ENCODE data around the gene ZNF814. TPM values are rescaled to one million over a fixed set of nuclear protein-coding genes. Genes with fewer than 3 reads are reported as not detected.
"Not testable (repeated sequence)": the region's sequence is repeated elsewhere in the genome, so short reads cannot be mapped to it uniquely, and the experiment has no call there.

ZNF814 gene
- total and polyA plus RNA-seq, 4 experiments from 2014 or later: 9.3 to 35.3 (median 26.2) TPM

GRCh38 chr19:57854117-57854516 is 34.7 kb downstream of the ZNF814 start:
- H3K9me3 ChIP-seq (ENCODE audit: control insufficient read depth in 1 of 2, low read length in 2 of 2); H3K27me3 Mint-ChIP-seq; H3K27ac ChIP-seq (ENCODE audit: low read depth, low read length); H3K27ac Mint-ChIP-seq; POLR2A ChIA-PET (ENCODE audit: partially characterized antibody); H3K27me3 ChIP-seq (ENCODE audit: insufficient read depth, low read length); intact Hi-C loops (cut with micrococcal nuclease); CTCF ChIA-PET (ENCODE audit: partially characterized antibody); DNase-seq; H3K4me3 ChIP-seq (ENCODE audit: low read length in 2 of 2): not testable (repeated sequence)
- Mint-ChIP-seq H3K36me3 (peaks cover 64 to 71% of the 10 kb centered on the region in 2 donors), H3K4me1 (peaks cover 18 to 40% (median 31%) of the 10 kb centered on the region in 4 donors), H3K4me3 (peak overlapping the region in 1 of 8 donors; percentile 9), H3K9me3 (peaks cover 0 to 43% (median 27%) of the 10 kb centered on the region in 8 donors)
- Histone ChIP-seq H3K36me3 (ENCODE audit: insufficient read depth, low read length) (peaks cover 39% of the 10 kb centered on the region), H3K4me1 (ENCODE audit: insufficient read depth, low read length) (peaks cover 18% of the 10 kb centered on the region)

GRCh38 chr19:57851812-57852603 is 36.8 kb downstream of the ZNF814 start:
- Mint-ChIP-seq H3K9me3 (peaks cover 0 to 29% (median 20%) of the 10 kb centered on the region in 8 donors), H3K36me3 (peaks cover 49 to 57% of the 10 kb centered on the region in 2 donors), H3K27ac (peak overlapping the region in 5 of 7 donors; percentile 13 to 98 (median 65)), H3K4me3 (peak overlapping the region in 4 of 8 donors; percentile 17 to 49 (median 33)), H3K4me1 (peaks cover 18 to 42% (median 30%) of the 10 kb centered on the region in 4 donors)
- CTCF ChIA-PET (ENCODE audit: partially characterized antibody); H3K4me3 ChIP-seq (ENCODE audit: low read length in 2 of 2); H3K27me3 Mint-ChIP-seq; POLR2A ChIA-PET (ENCODE audit: partially characterized antibody); DNase-seq; H3K9me3 ChIP-seq (ENCODE audit: control insufficient read depth in 1 of 2, low read length in 2 of 2); intact Hi-C loops (cut with micrococcal nuclease); H3K27me3 ChIP-seq (ENCODE audit: insufficient read depth, low read length); H3K27ac ChIP-seq (ENCODE audit: low read depth, low read length): not testable (repeated sequence)
- Histone ChIP-seq H3K4me1 (ENCODE audit: insufficient read depth, low read length) (peaks cover 20% of the 10 kb centered on the region), H3K36me3 (ENCODE audit: insufficient read depth, low read length) (peaks cover 28% of the 10 kb centered on the region)

DNA sequence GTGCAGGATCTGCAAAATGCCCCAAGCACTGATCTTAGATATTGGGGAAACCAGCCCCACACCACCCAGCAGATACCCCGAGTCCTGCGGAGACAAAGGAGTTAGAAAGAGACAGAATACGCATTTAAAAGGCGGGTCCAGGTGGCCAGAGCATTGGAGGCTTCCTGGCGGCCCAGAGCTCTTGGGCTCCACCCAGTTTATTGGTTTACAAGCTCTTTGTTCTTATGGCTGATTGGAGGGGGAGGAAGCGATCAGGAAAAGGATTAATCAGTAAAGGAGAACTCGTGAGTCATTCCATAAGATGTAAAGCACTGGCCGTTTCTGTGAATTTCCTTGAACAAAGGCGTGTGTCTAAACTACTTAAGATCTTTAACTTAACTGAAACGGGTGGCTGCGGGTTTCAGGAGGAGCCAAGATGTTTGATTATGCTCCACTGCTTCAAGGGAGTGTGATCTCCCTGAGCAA is 38.3 kb downstream of the ZNF814 start:
- POLR2A ChIA-PET (ENCODE audit: partially characterized antibody): interaction anchor here (1.1 to 2.0 kb wide), 7 partner anchors 31 to 152 kb away, joined by 3 to 10 read pairs (median 5); partner anchors contain the start of genes ZNF417, ZNF552, ZNF586 and ZNF606
- Mint-ChIP-seq H3K27ac (peak overlapping the region; percentile 94 to 98 (median 97)), H3K9me3 (peaks cover 2 to 15% (median 10%) of the 10 kb centered on the region in 8 donors), H3K36me3 (peaks cover 34 to 47% of the 10 kb centered on the region in 2 donors), H3K4me1 (peaks cover 19 to 46% (median 30%) of the 10 kb centered on the region in 4 donors), H3K27me3 (no peaks in the 10 kb centered on the region), H3K4me3 (peak overlapping the region; percentile 90 to 96 (median 96))
- no peaks in the 10 kb centered on the region for H3K9me3 ChIP-seq (ENCODE audit: control insufficient read depth in 1 of 2, low read length in 2 of 2)
- H3K4me3 ChIP-seq (ENCODE audit: low read length in 2 of 2): peak overlapping the region; percentile 62 to 91
- H3K36me3 ChIP-seq (ENCODE audit: insufficient read depth, low read length): peaks cover 15% of the 10 kb centered on the region
- peak overlapping the region; percentile 84 for H3K27ac ChIP-seq (ENCODE audit: low read depth, low read length)
- no peaks in the 10 kb centered on the region for H3K27me3 ChIP-seq (ENCODE audit: insufficient read depth, low read length)
- DNase-seq: no peak
- CTCF ChIA-PET (ENCODE audit: partially characterized antibody): interaction anchor here (0.6 kb wide), 1 partner anchor 674 kb away, joined by 3 read pairs; no protein-coding TSS in a partner anchor
- intact Hi-C loops (cut with micrococcal nuclease): no loop called here
- H3K4me1 ChIP-seq (ENCODE audit: insufficient read depth, low read length): peaks cover 20% of the 10 kb centered on the region

GRCh38 chr19:57849666-57850473 is 39.0 kb downstream of the ZNF814 start, which contains the start of gene ZNF587:
Gene ZNF587, plus strand, starts transcription at chr19:57849859. Its CDS starts 180 bp downstream, at chr19:57850039.
- Mint-ChIP-seq H3K27ac (peak within 1 kb of the TSS; percentile 94 to 98 (median 97)), H3K4me3 (peak within 1 kb of the TSS; percentile 90 to 96 (median 96)), H3K9me3 (peaks cover 2 to 11% (median 8%) of the 10 kb centered on the region in 8 donors), H3K36me3 (peaks cover 32 to 48% of the 10 kb centered on the region in 2 donors), H3K4me1 (peaks cover 19 to 46% (median 30%) of the 10 kb centered on the region in 4 donors)
- peak within 1 kb of the TSS; percentile 84 for H3K27ac ChIP-seq (ENCODE audit: low read depth, low read length)
- H3K27me3 ChIP-seq (ENCODE audit: insufficient read depth, low read length); intact Hi-C loops (cut with micrococcal nuclease); H3K9me3 ChIP-seq (ENCODE audit: control insufficient read depth in 1 of 2, low read length in 2 of 2); CTCF ChIA-PET (ENCODE audit: partially characterized antibody); H3K27me3 Mint-ChIP-seq: not testable (repeated sequence)
- DNase-seq: peak; percentile 80 to 94 (median 85)
- H3K4me3 ChIP-seq (ENCODE audit: low read length in 2 of 2): peak within 1 kb of the TSS; percentile 62 to 91
- H3K4me1 ChIP-seq (ENCODE audit: insufficient read depth, low read length): peaks cover 20% of the 10 kb centered on the region
- peaks cover 10% of the 10 kb centered on the region for H3K36me3 ChIP-seq (ENCODE audit: insufficient read depth, low read length)
- POLR2A ChIA-PET (ENCODE audit: partially characterized antibody): interaction anchor here (0.6 to 2.0 kb wide), 14 partner anchors 30 to 694 kb away, joined by 3 to 10 read pairs (median 4); partner anchors contain the start of genes RPS5, TRIM28, ZNF417 and ZNF551

DNA sequence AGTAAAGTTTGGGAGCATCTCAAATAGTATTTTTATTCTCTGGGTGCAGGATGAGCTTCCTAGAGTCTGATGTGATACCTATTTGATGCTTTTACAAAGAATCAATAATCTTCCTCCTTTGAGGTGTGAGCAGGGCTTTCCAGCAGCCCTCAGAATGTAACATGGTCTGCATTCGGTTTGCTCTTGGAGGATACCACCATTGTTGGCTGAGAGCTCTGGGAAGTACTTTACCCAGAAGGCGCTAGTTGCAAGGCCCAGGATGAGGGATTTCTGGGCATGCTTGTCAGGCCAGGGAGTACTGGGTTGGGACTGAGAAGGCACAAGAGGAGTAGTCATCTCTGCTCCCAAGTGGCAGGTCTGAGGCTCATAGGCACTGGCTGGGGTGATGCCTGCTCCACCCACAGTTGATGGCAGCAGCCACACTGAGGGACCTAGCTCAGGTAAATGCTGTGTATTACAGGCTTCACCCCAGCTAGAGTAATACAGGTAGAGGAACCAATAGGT is 39.6 kb downstream of the ZNF814 start:
- Histone ChIP-seq H3K27ac (ENCODE audit: low read depth, low read length) (peak overlapping the region; percentile 84), H3K4me1 (ENCODE audit: insufficient read depth, low read length) (peaks cover 20% of the 10 kb centered on the region), H3K4me3 (ENCODE audit: low read length in 2 of 2) (peak overlapping the region in 1 of 2 donors; percentile 62)
- peaks cover 32 to 46% of the 10 kb centered on the region in 2 donors for H3K36me3 Mint-ChIP-seq
- H3K9me3 Mint-ChIP-seq: peaks cover 2 to 11% (median 8%) of the 10 kb centered on the region in 8 donors
- peak overlapping the region; percentile 94 to 98 (median 97) for H3K27ac Mint-ChIP-seq
- peaks cover 19 to 46% (median 30%) of the 10 kb centered on the region in 4 donors for H3K4me1 Mint-ChIP-seq
- H3K27me3 Mint-ChIP-seq; DNase-seq; H3K36me3 ChIP-seq (ENCODE audit: insufficient read depth, low read length); H3K9me3 ChIP-seq (ENCODE audit: control insufficient read depth in 1 of 2, low read length in 2 of 2); CTCF ChIA-PET (ENCODE audit: partially characterized antibody); intact Hi-C loops (cut with micrococcal nuclease); H3K27me3 ChIP-seq (ENCODE audit: insufficient read depth, low read length): not testable (repeated sequence)
- peak overlapping the region; percentile 90 to 96 (median 96) for H3K4me3 Mint-ChIP-seq
- POLR2A ChIA-PET (ENCODE audit: partially characterized antibody): interaction anchor here (0.6 to 2.0 kb wide), 13 partner anchors 30 to 695 kb away, joined by 3 to 10 read pairs (median 4); partner anchors contain the start of genes RPS5, TRIM28, ZNF417 and ZNF551

- H3K4me3 Mint-ChIP-seq; H3K4me3 ChIP-seq (ENCODE audit: low read length in 2 of 2); H3K36me3 ChIP-seq (ENCODE audit: insufficient read depth, low read length); H3K9me3 Mint-ChIP-seq; H3K27me3 ChIP-seq (ENCODE audit: insufficient read depth, low read length); DNase-seq; H3K9me3 ChIP-seq (ENCODE audit: control insufficient read depth in 1 of 2, low read length in 2 of 2); intact Hi-C loops (cut with micrococcal nuclease); H3K27me3 Mint-ChIP-seq; H3K27ac ChIP-seq (ENCODE audit: low read depth, low read length); CTCF ChIA-PET (ENCODE audit: partially characterized antibody): not testable (repeated sequence)
- Mint-ChIP-seq H3K4me1 (peaks cover 15 to 37% (median 24%) of the 10 kb centered on the region in 4 donors), H3K36me3 (peaks cover 26 to 44% of the 10 kb centered on the region in 2 donors), H3K27ac (peak overlapping the region in 1 of 7 donors; percentile 29)
- peaks cover 20% of the 10 kb centered on the region for H3K4me1 ChIP-seq (ENCODE audit: insufficient read depth, low read length)
- POLR2A ChIA-PET (ENCODE audit: partially characterized antibody): interaction anchor here (1.7 to 1.9 kb wide), 2 partner anchors 27 to 32 kb away, joined by 4 read pairs; no protein-coding TSS in a partner anchor
These were observed 41.7 kb downstream of the ZNF814 start for GRCh38 chr19:57847164-57847563.
